ENCODE data around the gene CA4.

DNA sequence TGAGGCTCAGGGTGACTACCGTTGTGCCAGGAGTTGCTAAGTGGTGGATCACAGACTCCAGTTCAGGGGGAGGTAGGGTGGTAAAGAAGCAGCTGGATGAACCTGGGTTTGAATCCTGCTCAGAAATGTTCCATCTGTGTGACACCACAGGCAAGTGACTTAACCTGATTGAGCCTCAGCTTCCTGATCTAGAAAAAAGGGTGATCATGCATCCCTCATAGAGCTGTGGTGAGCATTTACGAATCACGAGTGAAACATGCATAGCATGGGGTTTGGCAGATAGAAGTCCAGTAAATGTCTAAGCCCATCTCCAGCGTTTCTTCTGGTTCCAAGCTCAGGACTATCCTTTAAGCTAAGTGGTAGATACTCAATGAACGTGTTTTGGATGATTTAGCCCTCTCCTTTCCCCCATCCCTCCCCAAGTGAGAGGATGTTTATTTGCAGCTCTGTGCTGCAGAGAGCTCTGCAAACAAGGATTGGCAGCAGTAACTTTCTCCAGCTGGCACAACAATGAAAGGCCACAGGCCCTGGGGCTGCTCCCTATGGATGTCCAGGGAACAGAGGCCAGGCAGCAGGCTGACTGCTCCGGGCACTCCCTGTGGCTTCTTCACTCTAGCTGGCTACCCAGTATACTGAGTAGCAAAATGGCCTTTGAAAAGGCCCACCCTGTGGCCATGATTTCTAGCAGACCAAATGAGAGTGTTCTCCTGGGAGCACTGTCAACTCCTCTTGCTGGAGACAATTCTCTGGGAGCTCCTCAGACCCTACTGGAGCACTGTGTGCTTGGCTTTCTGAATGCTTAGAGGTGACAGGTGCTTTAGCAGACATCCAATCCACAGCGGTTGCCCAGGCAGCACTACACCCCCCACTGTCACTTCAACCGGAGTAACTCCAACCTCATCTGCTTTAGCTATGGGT, 21.3 kb downstream of the CA4 start:
- TF ChIP-seq, protein P1, sequence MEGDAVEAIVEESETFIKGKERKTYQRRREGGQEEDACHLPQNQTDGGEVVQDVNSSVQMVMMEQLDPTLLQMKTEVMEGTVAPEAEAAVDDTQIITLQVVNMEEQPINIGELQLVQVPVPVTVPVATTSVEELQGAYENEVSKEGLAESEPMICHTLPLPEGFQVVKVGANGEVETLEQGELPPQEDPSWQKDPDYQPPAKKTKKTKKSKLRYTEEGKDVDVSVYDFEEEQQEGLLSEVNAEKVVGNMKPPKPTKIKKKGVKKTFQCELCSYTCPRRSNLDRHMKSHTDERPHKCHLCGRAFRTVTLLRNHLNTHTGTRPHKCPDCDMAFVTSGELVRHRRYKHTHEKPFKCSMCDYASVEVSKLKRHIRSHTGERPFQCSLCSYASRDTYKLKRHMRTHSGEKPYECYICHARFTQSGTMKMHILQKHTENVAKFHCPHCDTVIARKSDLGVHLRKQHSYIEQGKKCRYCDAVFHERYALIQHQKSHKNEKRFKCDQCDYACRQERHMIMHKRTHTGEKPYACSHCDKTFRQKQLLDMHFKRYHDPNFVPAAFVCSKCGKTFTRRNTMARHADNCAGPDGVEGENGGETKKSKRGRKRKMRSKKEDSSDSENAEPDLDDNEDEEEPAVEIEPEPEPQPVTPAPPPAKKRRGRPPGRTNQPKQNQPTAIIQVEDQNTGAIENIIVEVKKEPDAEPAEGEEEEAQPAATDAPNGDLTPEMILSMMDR (IDR thresholded peaks at IDR 0.05), result no peak
- TF ChIP-seq, protein P2, sequence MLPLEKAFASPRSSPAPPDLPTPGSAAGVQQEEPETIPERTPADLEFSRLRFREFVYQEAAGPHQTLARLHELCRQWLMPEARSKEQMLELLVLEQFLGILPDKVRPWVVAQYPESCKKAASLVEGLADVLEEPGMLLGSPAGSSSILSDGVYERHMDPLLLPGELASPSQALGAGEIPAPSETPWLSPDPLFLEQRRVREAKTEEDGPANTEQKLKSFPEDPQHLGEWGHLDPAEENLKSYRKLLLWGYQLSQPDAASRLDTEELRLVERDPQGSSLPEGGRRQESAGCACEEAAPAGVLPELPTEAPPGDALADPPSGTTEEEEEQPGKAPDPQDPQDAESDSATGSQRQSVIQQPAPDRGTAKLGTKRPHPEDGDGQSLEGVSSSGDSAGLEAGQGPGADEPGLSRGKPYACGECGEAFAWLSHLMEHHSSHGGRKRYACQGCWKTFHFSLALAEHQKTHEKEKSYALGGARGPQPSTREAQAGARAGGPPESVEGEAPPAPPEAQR (CRISPR knock-in tag; IDR thresholded peaks at IDR 0.05), result no peak
- TF ChIP-seq, protein P3, sequence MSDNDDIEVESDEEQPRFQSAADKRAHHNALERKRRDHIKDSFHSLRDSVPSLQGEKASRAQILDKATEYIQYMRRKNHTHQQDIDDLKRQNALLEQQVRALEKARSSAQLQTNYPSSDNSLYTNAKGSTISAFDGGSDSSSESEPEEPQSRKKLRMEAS (CRISPR knock-in tag; IDR thresholded peaks at IDR 0.05), result no peak
- TF ChIP-seq NFATC4 (CRISPR knock-in tag; IDR thresholded peaks at IDR 0.05) (no peak), CBFB (CRISPR knock-in tag; IDR thresholded peaks at IDR 0.05; ENCODE audit: low read depth) (no peak), ATF1 (CRISPR knock-in tag; IDR thresholded peaks at IDR 0.05) (no peak)
- TF ChIP-seq, protein P4, sequence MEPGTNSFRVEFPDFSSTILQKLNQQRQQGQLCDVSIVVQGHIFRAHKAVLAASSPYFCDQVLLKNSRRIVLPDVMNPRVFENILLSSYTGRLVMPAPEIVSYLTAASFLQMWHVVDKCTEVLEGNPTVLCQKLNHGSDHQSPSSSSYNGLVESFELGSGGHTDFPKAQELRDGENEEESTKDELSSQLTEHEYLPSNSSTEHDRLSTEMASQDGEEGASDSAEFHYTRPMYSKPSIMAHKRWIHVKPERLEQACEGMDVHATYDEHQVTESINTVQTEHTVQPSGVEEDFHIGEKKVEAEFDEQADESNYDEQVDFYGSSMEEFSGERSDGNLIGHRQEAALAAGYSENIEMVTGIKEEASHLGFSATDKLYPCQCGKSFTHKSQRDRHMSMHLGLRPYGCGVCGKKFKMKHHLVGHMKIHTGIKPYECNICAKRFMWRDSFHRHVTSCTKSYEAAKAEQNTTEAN (CRISPR knock-in tag; IDR thresholded peaks at IDR 0.05), result no peak
- TF ChIP-seq, protein P5, sequence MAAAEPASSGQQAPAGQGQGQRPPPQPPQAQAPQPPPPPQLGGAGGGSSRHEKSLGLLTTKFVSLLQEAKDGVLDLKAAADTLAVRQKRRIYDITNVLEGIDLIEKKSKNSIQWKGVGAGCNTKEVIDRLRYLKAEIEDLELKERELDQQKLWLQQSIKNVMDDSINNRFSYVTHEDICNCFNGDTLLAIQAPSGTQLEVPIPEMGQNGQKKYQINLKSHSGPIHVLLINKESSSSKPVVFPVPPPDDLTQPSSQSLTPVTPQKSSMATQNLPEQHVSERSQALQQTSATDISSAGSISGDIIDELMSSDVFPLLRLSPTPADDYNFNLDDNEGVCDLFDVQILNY (CRISPR knock-in tag; IDR thresholded peaks at IDR 0.05), result no peak
